Neutrophil (primary cell): ENCODE results near the gene CCBE1.

Experiments
- H3K27ac ChIP-seq: fragments of 200-600 bp; sonication (generic); 2 replicates; pipeline ENCODE4 v1.5.1; 2016; ENCODE audit warnings: mild to moderate bottlenecking, moderate library complexity
- H3K27me3 ChIP-seq: fragments of 200-600 bp; sonication (generic); 2 replicates; pipeline ENCODE4 v1.6.0; 2016; ENCODE audit warnings: mild to moderate bottlenecking
- H3K36me3 ChIP-seq: fragments of 200-600 bp; sonication (generic); 2 replicates; pipeline ENCODE4 v1.5.1; 2017
- H3K4me1 ChIP-seq, 2 experiments: fragments of 200-600 bp in 1 of 2; sonication (generic) in 1 of 2; 1 replicate in 1 of 2; 2 replicates in 1 of 2; pipeline versions ENCODE4 v1.5.1 to v1.6.1; 2013 to 2016; ENCODE audit warnings: low read depth in 1 of 2, low read length in 1 of 2, mild to moderate bottlenecking in 1 of 2, moderate library complexity in 1 of 2; ENCODE audit not compliant: control insufficient read depth in 1 of 2, insufficient read depth in 1 of 2
- H3K4me3 ChIP-seq, 2 experiments: fragments of 200-600 bp in 1 of 2; sonication (generic) in 1 of 2; 1 replicate in 1 of 2; 2 replicates in 1 of 2; pipeline ENCODE4 v1.5.1; 2013 to 2016; ENCODE audit warnings: low read depth in 1 of 2, low read length in 1 of 2, mild to moderate bottlenecking in 1 of 2, moderate library complexity in 1 of 2
- H3K9me3 ChIP-seq: fragments of 200-600 bp; sonication (generic); 2 replicates; pipeline ENCODE4 v1.5.1; 2016
- CTCF ChIP-seq: fragments of 200-600 bp; sonication (generic); IDR thresholded peaks from 2 replicates; pipeline ENCODE4 v1.5.1; 2016; ENCODE audit warnings: antibody characterized with exemption

CCBE1 gene

GRCh38 chr18:59697236-59697932 lies at the start of gene CCBE1:
Gene CCBE1 (minus strand): TSS chr18:59697423.
- Histone ChIP-seq H3K36me3 (no peaks in the 10 kb centered on the region), H3K9me3 (no peaks in the 10 kb centered on the region), H3K4me1 (peaks cover 0 to 5% of the 10 kb centered on the region in 2 experiments), H3K27ac (no peak within 1 kb of the TSS), H3K4me3 (no peak within 1 kb of the TSS), H3K27me3 (peaks cover 96% of the 10 kb centered on the region)
- no peak for TF ChIP-seq CTCF

- no peak for TF ChIP-seq CTCF
- no peak overlapping the region for H3K4me3 ChIP-seq
- no peaks in the 10 kb centered on the region for H3K36me3 ChIP-seq
- no peaks in the 10 kb centered on the region for H3K27me3 ChIP-seq
- no peaks in the 10 kb centered on the region for H3K4me1 ChIP-seq
- no peak overlapping the region for H3K27ac ChIP-seq
- H3K9me3 ChIP-seq: no peaks in the 10 kb centered on the region
These were observed 47.1 kb upstream of the CCBE1 start for GRCh38 chr18:59744271-59744721.

GRCh38 chr18:59743566-59743965 lies 46.3 kb upstream of the CCBE1 start:
- Histone ChIP-seq H3K27ac (no peak overlapping the region), H3K27me3 (no peaks in the 10 kb centered on the region)

GRCh38 chr18:59742325-59743111 lies 45.3 kb upstream of the CCBE1 start:
- Histone ChIP-seq H3K36me3 (no peaks in the 10 kb centered on the region), H3K4me1 (no peaks in the 10 kb centered on the region), H3K27ac (no peak overlapping the region), H3K4me3 (no peak overlapping the region), H3K9me3 (no peaks in the 10 kb centered on the region), H3K27me3 (no peaks in the 10 kb centered on the region)
- no peak for TF ChIP-seq CTCF

More at GRCh38 chr18:59743566-59743965, 46.3 kb upstream of the CCBE1 start:
- Histone ChIP-seq H3K4me3 (no peak overlapping the region), H3K9me3 (no peaks in the 10 kb centered on the region), H3K4me1 (no peaks in the 10 kb centered on the region), H3K36me3 (no peaks in the 10 kb centered on the region)
- TF ChIP-seq CTCF: no peak

- H3K36me3 ChIP-seq: no peaks in the 10 kb centered on the region
- H3K4me3 ChIP-seq: no peak overlapping the region
- no peaks in the 10 kb centered on the region for H3K27me3 ChIP-seq
- TF ChIP-seq CTCF: no peak
- no peak overlapping the region for H3K27ac ChIP-seq
- H3K4me1 ChIP-seq: no peaks in the 10 kb centered on the region
- no peaks in the 10 kb centered on the region for H3K9me3 ChIP-seq
These were observed 42.9 kb upstream of the CCBE1 start for GRCh38 chr18:59740141-59740540.
